ENCODE measurements around the gene GALNT12. TPM values are rescaled to one million over a fixed set of nuclear protein-coding genes. Genes with fewer than 3 reads are reported as not detected.

Gene GALNT12
- total RNA-seq, 1 donor from 2014 or later = 1.7 TPM

DNA sequence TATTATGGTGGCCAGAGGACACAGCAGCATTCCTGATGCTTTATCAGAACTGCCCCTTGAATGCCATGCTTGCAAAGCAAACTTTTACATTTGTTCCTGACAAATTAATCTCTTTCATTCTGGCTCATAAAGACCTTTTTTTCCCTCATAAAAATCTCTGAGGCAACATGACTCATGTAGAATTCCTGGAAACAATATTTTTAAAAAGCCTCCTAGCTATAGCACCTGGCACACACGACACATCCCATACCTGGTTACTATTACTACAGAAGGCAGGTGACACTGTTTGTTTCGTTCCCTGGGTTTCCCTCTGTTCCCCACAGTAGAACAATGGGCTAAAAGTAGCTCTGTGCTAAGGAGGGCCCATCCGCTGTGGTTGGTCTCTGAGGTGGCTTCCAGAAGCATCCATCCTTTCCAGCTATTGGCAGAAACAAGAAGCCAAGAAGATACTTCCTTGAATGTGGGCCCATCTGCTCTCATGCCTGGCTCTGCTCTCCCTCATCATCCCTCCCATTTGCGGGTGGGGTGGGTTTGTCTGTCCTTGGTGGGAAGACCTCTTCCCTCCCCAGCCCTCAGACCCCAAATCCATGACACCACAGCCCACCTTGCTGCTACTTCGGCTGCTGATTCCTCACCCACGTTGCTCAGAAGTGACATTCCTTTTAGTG lies 59.1 kb downstream of the GALNT12 start:
- FAIRE-seq (no peak), DNase-seq (ENCODE audit: low read depth) (no peak)
- Mint-ChIP-seq H3K36me3 (ENCODE audit: low read depth, unreplicated experiment) (peaks cover 5% of the 10 kb centered on the region), H3K27ac (ENCODE audit: unreplicated experiment) (peak overlapping the region; percentile 94), H3K27me3 (ENCODE audit: low read depth, unreplicated experiment) (peaks cover 24% of the 10 kb centered on the region), H3K4me3 (ENCODE audit: unreplicated experiment) (no peak overlapping the region), H3K4me1 (ENCODE audit: low read depth, unreplicated experiment) (peaks cover 16% of the 10 kb centered on the region), H3K9me3 (ENCODE audit: unreplicated experiment) (peaks cover 18% of the 10 kb centered on the region)
- peaks cover 16% of the 10 kb centered on the region for H3K4me1 ChIP-seq (ENCODE audit: insufficient read depth, low read length)
- H3K9me3 ChIP-seq (ENCODE audit: insufficient read depth, low read depth, low read length) = no peaks in the 10 kb centered on the region
- H2AFZ ChIP-seq (ENCODE audit: low read depth, low read length) = no peak overlapping the region
- TF ChIP-seq EZH2 (IDR thresholded peaks at IDR 0.05; ENCODE audit: insufficient read depth, low read length) = no peak
- TF ChIP-seq, protein P1, sequence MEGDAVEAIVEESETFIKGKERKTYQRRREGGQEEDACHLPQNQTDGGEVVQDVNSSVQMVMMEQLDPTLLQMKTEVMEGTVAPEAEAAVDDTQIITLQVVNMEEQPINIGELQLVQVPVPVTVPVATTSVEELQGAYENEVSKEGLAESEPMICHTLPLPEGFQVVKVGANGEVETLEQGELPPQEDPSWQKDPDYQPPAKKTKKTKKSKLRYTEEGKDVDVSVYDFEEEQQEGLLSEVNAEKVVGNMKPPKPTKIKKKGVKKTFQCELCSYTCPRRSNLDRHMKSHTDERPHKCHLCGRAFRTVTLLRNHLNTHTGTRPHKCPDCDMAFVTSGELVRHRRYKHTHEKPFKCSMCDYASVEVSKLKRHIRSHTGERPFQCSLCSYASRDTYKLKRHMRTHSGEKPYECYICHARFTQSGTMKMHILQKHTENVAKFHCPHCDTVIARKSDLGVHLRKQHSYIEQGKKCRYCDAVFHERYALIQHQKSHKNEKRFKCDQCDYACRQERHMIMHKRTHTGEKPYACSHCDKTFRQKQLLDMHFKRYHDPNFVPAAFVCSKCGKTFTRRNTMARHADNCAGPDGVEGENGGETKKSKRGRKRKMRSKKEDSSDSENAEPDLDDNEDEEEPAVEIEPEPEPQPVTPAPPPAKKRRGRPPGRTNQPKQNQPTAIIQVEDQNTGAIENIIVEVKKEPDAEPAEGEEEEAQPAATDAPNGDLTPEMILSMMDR (IDR thresholded peaks at IDR 0.05; ENCODE audit: insufficient read depth, low read depth, low read length) = no peak
- no peak overlapping the region for H3K4me3 ChIP-seq (ENCODE audit: insufficient read depth, low read depth, low read length)
- H3K27ac ChIP-seq (ENCODE audit: low read depth, low read length) = no peak overlapping the region
- H4K20me1 ChIP-seq (ENCODE audit: insufficient read depth, low read length) = no peaks in the 10 kb centered on the region
- H3K9ac ChIP-seq (ENCODE audit: low read length) = no peak overlapping the region
- peaks cover 8% of the 10 kb centered on the region for H3K27me3 ChIP-seq (ENCODE audit: insufficient read depth, low read length)
- no peaks in the 10 kb centered on the region for H3K36me3 ChIP-seq (ENCODE audit: insufficient read depth, low read length)
- no peaks in the 10 kb centered on the region for H3K79me2 ChIP-seq (ENCODE audit: insufficient read depth, low read length)
- no peak overlapping the region for H3K4me2 ChIP-seq (ENCODE audit: low read length)

DNA sequence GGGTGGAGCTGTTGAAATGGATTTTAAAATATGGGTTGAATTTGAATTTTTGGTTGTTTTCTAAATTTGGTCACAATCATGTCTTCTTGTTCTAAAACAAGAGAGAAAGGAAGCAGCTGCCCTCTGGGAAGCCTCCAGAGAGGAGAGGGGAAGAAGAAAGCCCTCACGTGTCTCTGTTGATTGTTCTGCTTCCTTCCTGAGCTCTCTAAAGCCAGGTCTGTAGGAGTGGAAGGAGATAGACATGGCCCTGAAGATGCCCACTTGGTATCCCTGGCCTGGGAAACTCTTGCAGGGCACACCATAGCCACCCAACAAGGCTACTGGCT lies 59.6 kb downstream of the GALNT12 start:
- H3K4me3 ChIP-seq (ENCODE audit: insufficient read depth, low read depth, low read length) = no peak overlapping the region
- no peaks in the 10 kb centered on the region for H3K79me2 ChIP-seq (ENCODE audit: insufficient read depth, low read length)
- peaks cover 12% of the 10 kb centered on the region for H3K4me1 Mint-ChIP-seq (ENCODE audit: low read depth, unreplicated experiment)
- no peak overlapping the region for H3K27ac ChIP-seq (ENCODE audit: low read depth, low read length)
- no peak overlapping the region for H2AFZ ChIP-seq (ENCODE audit: low read depth, low read length)
- no peak for TF ChIP-seq EZH2 (IDR thresholded peaks at IDR 0.05; ENCODE audit: insufficient read depth, low read length)
- TF ChIP-seq, protein P1 (IDR thresholded peaks at IDR 0.05; ENCODE audit: insufficient read depth, low read depth, low read length) = no peak
- H3K4me3 Mint-ChIP-seq (ENCODE audit: unreplicated experiment) = no peak overlapping the region
- H4K20me1 ChIP-seq (ENCODE audit: insufficient read depth, low read length) = no peaks in the 10 kb centered on the region
- H3K9me3 Mint-ChIP-seq (ENCODE audit: unreplicated experiment) = peaks cover 22% of the 10 kb centered on the region
- H3K4me1 ChIP-seq (ENCODE audit: insufficient read depth, low read length) = peaks cover 14% of the 10 kb centered on the region
- DNase-seq (ENCODE audit: low read depth) = no peak
- no peak overlapping the region for H3K4me2 ChIP-seq (ENCODE audit: low read length)
- H3K9ac ChIP-seq (ENCODE audit: low read length) = no peak overlapping the region
- H3K27me3 ChIP-seq (ENCODE audit: insufficient read depth, low read length) = peaks cover 8% of the 10 kb centered on the region
- peaks cover 5% of the 10 kb centered on the region for H3K36me3 Mint-ChIP-seq (ENCODE audit: low read depth, unreplicated experiment)
- no peaks in the 10 kb centered on the region for H3K9me3 ChIP-seq (ENCODE audit: insufficient read depth, low read depth, low read length)
- H3K36me3 ChIP-seq (ENCODE audit: insufficient read depth, low read length) = no peaks in the 10 kb centered on the region
- peak overlapping the region; percentile 94 for H3K27ac Mint-ChIP-seq (ENCODE audit: unreplicated experiment)
- no peak for FAIRE-seq
- H3K27me3 Mint-ChIP-seq (ENCODE audit: low read depth, unreplicated experiment) = peaks cover 27% of the 10 kb centered on the region

DNA sequence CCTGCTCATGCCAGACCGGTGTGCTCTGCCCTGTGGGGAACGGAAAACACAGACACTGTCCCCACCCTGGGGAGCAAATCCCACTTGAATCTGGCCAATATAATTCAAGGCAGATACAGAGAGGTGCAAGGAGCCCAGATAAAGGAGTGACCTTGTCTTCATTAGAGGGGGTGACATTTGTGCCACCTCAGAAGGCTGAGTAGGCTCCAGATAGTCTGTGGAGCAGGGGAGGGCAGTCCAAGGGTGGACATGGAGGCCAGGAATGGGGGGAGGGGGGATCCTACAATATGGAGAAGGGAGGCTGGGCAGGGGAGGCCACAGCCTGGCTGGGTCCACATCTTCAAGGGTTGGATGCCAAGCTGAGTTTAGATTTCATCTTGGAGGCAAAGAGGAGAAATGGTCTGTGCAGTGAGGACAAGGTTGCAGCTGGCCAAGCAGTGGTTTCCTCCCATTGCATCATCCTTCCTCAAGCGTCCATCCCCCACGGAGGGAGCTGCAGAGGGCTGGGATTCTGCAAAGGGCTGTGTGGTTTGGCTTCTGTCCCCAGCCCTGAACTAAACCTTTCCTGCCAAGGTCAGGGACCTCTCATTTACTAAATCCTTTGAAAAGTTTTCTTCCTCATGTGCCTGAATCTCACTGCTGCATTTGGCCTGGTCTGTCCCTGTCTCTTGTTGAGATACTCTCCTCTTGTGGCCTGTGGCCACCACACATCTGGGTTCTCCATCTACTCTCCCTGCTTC lies 60.1 kb downstream of the GALNT12 start:
- Histone ChIP-seq H4K20me1 (ENCODE audit: insufficient read depth, low read length) (no peaks in the 10 kb centered on the region), H3K4me1 (ENCODE audit: insufficient read depth, low read length) (peaks cover 10% of the 10 kb centered on the region), H2AFZ (ENCODE audit: low read depth, low read length) (no peak overlapping the region), H3K4me2 (ENCODE audit: low read length) (peak overlapping the region; percentile 35), H3K9me3 (ENCODE audit: insufficient read depth, low read depth, low read length) (no peaks in the 10 kb centered on the region), H3K4me3 (ENCODE audit: insufficient read depth, low read depth, low read length) (no peak overlapping the region), H3K9ac (ENCODE audit: low read length) (no peak overlapping the region), H3K27ac (ENCODE audit: low read depth, low read length) (no peak overlapping the region), H3K79me2 (ENCODE audit: insufficient read depth, low read length) (no peaks in the 10 kb centered on the region), H3K27me3 (ENCODE audit: insufficient read depth, low read length) (peaks cover 8% of the 10 kb centered on the region), H3K36me3 (ENCODE audit: insufficient read depth, low read length) (no peaks in the 10 kb centered on the region)
- no peak for TF ChIP-seq EZH2 (IDR thresholded peaks at IDR 0.05; ENCODE audit: insufficient read depth, low read length)
- TF ChIP-seq, protein P1 (IDR thresholded peaks at IDR 0.05; ENCODE audit: insufficient read depth, low read depth, low read length) = no peak
- H3K27me3 Mint-ChIP-seq (ENCODE audit: low read depth, unreplicated experiment) = peaks cover 32% of the 10 kb centered on the region
- H3K4me1 Mint-ChIP-seq (ENCODE audit: low read depth, unreplicated experiment) = peaks cover 9% of the 10 kb centered on the region
- H3K27ac Mint-ChIP-seq (ENCODE audit: unreplicated experiment) = peak overlapping the region; percentile 94
- H3K9me3 Mint-ChIP-seq (ENCODE audit: unreplicated experiment) = peaks cover 24% of the 10 kb centered on the region
- DNase-seq (ENCODE audit: low read depth) (peak; percentile 87), FAIRE-seq (no peak)
- H3K4me3 Mint-ChIP-seq (ENCODE audit: unreplicated experiment) = peak overlapping the region; percentile 34
- peaks cover 5% of the 10 kb centered on the region for H3K36me3 Mint-ChIP-seq (ENCODE audit: low read depth, unreplicated experiment)
